Measurements from ENCODE around the gene S100A13. TPM values are rescaled to one million over a fixed set of nuclear protein-coding genes. Genes with fewer than 3 reads are reported as not detected.
A peak's percentile ranks its signal among the peaks of the same experiment; 100 is the strongest.
"Not testable (repeated sequence)": the region's sequence is repeated elsewhere in the genome, so short reads cannot be mapped to it uniquely, and the experiment has no call there.

S100A13 gene
- total RNA-seq (10 to 100 TPM; 18.7 to 54.6 (median 23.5) TPM), polyA plus RNA-seq (100 to 1,000 TPM; 140 to 271 (median 207) TPM)
- long read RNA-seq, donor 1, partial matches to known transcripts, result 12 of 13 reads
- long read RNA-seq, donor 1, other reads (novel, unspliced or antisense), result 0 of 13 reads
- long read RNA-seq, donor 2, partial matches to known transcripts, result 28 of 29 reads
- long read RNA-seq, donor 2, other reads (novel, unspliced or antisense), result 0 of 29 reads
- long read RNA-seq, donor 3, partial matches to known transcripts, result 18 of 18 reads
- long read RNA-seq, donor 3, other reads (novel, unspliced or antisense), result 0 of 18 reads
- long read RNA-seq, donor 4, result 0 reads
- long read RNA-seq, donor 5, partial matches to known transcripts, result 92 of 106 reads
- long read RNA-seq, donor 5, other reads (novel, unspliced or antisense), result 13 of 106 reads
- long read RNA-seq, donor 6, result 0 reads
- long read RNA-seq, donor 7, partial matches to known transcripts, result 48 of 50 reads
- long read RNA-seq, donor 7, other reads (novel, unspliced or antisense), result 0 of 50 reads
- long read RNA-seq, donor 8, partial matches to known transcripts, result 37 of 37 reads
- long read RNA-seq, donor 8, other reads (novel, unspliced or antisense), result 0 of 37 reads
- long read RNA-seq, donor 9, partial matches to known transcripts, result 43 of 57 reads
- long read RNA-seq, donor 9, other reads (novel, unspliced or antisense), result 10 of 57 reads
- long read RNA-seq, donor 10, partial matches to known transcripts, result 19 of 20 reads
- long read RNA-seq, donor 10, other reads (novel, unspliced or antisense), result 0 of 20 reads

DNA sequence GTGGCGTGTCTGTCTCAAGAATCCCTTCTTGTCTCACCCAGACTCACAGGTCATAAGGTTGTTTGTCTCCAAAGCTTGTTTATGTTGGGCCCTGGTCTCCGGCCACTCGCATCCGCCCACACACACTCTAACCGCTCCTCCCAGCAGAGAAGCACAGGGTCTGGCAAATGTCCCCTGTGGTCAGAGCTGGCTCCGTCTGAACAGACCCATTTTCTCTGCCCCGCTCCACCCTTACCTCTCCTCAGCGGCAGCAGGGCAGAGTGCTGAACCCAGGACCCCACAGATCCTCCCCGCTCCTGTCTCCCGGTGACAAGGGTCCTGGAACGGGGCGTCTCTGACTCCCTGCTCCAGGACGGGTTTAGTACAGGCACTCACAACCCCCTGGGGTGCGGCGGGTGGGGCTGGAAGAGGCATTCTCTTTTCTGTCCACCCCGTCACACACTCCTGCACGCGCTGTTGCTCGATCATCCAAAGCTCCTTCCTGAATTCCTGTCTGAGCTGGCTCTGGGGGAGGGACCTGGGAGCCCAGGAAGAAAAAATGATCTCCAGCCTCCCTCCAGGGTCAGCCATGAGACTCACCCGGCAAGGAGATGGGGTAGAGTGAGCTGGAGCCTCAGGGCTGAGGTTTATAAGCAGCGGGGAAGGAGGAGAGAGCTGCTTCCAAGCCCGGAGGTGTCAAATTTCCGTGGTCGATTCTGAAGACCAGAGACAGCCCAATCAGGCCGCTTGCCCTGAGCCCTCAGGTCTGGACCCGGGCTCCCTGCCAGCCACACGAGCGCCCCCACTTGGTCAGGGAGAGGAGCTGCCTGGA, at the start of gene S100A13:
Gene S100A13 (minus strand): TSS at position 602 of the 811 bp plus-strand sequence. CDS start 1,033 bp downstream, outside the sequence.
- intact Hi-C loops (cut with DNase I; ENCODE audit: low total_unique reads), result no loop called here
- TF ChIP-seq POLR2A (IDR thresholded peaks at IDR 0.05) (peak in 1 of 4 donors; percentile 40), POLR2AphosphoS5 (IDR thresholded peaks at IDR 0.05) (peak in 2 of 3 donors; percentile 71 to 85), EP300 (IDR thresholded peaks at IDR 0.05) (no peak)
- TF ChIP-seq, protein P1, sequence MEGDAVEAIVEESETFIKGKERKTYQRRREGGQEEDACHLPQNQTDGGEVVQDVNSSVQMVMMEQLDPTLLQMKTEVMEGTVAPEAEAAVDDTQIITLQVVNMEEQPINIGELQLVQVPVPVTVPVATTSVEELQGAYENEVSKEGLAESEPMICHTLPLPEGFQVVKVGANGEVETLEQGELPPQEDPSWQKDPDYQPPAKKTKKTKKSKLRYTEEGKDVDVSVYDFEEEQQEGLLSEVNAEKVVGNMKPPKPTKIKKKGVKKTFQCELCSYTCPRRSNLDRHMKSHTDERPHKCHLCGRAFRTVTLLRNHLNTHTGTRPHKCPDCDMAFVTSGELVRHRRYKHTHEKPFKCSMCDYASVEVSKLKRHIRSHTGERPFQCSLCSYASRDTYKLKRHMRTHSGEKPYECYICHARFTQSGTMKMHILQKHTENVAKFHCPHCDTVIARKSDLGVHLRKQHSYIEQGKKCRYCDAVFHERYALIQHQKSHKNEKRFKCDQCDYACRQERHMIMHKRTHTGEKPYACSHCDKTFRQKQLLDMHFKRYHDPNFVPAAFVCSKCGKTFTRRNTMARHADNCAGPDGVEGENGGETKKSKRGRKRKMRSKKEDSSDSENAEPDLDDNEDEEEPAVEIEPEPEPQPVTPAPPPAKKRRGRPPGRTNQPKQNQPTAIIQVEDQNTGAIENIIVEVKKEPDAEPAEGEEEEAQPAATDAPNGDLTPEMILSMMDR (IDR thresholded peaks at IDR 0.05), result peak in 3 of 7 experiments; percentile 29 to 51 (median 30)
- Histone ChIP-seq H3K27me3 (no peaks in the 10 kb centered on the region), H3K27ac (peak within 1 kb of the TSS; percentile 76 to 90 (median 88)), H3K4me3 (peak within 1 kb of the TSS; percentile 41 to 59 (median 51)), H3K9me3 (no peaks in the 10 kb centered on the region), H3K36me3 (peaks cover 0 to 24% (median 9%) of the 10 kb centered on the region in 4 donors), H3K4me1 (peaks cover 21 to 67% (median 39%) of the 10 kb centered on the region in 4 donors)
- 8 to 14% (median 9%) methylated on average over 21 to 28 of the region's 28 CpGs for WGBS, 5 donors
- peak; percentile 69 to 93 for DNase-seq

DNA sequence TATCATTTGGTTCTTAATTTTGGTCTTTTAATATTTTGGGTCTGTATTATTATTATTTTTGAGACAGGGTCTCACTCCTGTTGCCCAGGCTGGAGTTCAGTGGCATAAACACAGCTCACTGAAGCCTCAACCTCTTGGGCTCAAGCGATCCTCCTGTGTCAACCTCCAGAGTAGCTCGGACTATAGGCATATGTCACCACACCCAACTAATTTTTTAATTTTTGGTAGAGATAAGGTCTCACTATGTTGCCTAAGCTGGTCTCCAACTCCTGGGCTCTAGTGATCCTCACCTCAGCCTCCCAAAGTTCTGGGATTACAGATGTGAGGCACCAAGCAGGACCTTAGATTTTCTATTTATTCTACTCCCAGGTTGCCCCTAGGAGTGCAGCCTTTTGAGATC, 46.2 kb upstream of the S100A13 start:
- 91 to 97% (median 93%) methylated on average over 2 of the region's 2 CpGs for WGBS, 5 donors
- DNase-seq, result no peak
- no peak for TF ChIP-seq EP300 (IDR thresholded peaks at IDR 0.05)
- TF ChIP-seq, protein P1 (IDR thresholded peaks at IDR 0.05), result no peak
- TF ChIP-seq POLR2A (IDR thresholded peaks at IDR 0.05), result no peak
- no peak for TF ChIP-seq POLR2AphosphoS5 (IDR thresholded peaks at IDR 0.05)

GRCh38 chr1:153671628-153672353, 44.5 kb upstream of the S100A13 start:
- DNase-seq; intact Hi-C loops (cut with DNase I; ENCODE audit: low total_unique reads); H3K9me3 ChIP-seq; H3K27me3 ChIP-seq: not testable (repeated sequence)
- H3K4me1 ChIP-seq, result peaks cover 21 to 33% (median 29%) of the 10 kb centered on the region in 4 donors
- WGBS, 5 donors, result 6 to 10% (median 7%) methylated on average over 28 of the region's 28 CpGs
- peak overlapping the region; percentile 86 to 92 (median 91) for H3K27ac ChIP-seq
- H3K36me3 ChIP-seq, result peaks cover 21 to 29% (median 26%) of the 10 kb centered on the region in 4 donors
- peak overlapping the region; percentile 73 to 91 (median 82) for H3K4me3 ChIP-seq

More for the DNA sequence above, 46.2 kb upstream of the S100A13 start:
- no peak overlapping the region for H3K27ac ChIP-seq
- H3K4me3 ChIP-seq, result no peak overlapping the region
- no peaks in the 10 kb centered on the region for H3K9me3 ChIP-seq
- H3K4me1 ChIP-seq, result peaks cover 30 to 39% (median 35%) of the 10 kb centered on the region in 4 donors
- peaks cover 0 to 10% (median 9%) of the 10 kb centered on the region in 3 donors for H3K27me3 ChIP-seq
- intact Hi-C loops (cut with DNase I; ENCODE audit: low total_unique reads), result no loop called here
- peaks cover 4 to 11% (median 9%) of the 10 kb centered on the region in 4 donors for H3K36me3 ChIP-seq
